AG08395 (cell line): Measurements from ENCODE around the gene SLX4IP.
"Not testable (repeated sequence)": the region's sequence is repeated elsewhere in the genome, so short reads cannot be mapped to it uniquely, and the experiment has no call there.

Experiments used
- DNase-seq: peaks from one replicate; pipeline ENCODE4 v3.0.0; 2012; ENCODE audit warnings: mixed read lengths, low spot score

SLX4IP gene

DNA sequence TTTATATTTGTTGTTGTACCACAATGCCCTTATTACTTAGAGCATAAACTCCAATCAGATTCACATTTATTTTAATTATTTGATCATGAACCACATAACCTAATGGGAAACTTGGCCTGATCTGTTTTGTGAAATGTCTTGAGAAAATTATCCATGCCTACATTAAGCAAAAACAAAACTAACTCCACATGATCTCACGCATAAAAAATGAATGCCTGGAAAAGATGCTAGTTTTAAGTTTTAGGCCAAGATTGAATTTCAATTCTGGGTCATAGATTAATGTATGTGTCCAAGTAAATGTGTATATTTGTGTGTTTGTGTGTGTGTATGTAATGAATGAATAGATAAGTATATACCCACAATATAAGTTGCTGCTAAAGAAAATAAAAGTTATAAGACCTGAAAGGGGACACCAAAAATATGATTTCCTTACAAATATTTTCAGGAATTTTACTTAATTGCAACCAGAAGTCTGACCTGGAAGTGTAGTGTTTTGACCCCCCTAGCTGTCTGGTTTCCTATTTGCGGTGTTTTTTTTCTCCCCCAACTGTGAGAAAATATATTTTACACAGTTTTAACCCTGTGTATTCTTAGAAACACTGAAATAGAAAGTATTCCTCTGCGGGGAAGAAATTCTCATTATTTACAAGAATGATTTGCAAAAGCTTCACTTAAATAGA lies 141.4 kb downstream of the SLX4IP start:
- no peak for DNase-seq

DNA sequence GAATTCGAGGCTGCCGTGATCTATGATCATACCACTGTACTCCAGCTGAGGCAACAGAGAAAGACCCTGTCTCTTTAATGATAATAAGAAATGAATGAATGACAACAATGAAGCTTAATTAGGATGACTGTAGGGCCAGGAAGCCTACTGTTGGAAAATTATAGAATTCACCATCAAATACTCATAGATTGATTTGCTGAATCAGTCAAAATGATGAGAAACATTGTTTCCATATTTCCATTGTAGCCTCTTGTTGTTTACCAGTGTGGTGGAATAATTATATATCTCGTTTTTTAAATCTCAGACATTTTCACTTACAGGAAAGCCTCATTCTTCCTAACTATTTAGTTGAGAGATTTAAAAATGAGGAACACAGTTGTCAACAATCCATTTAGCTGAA lies 142.5 kb downstream of the SLX4IP start:
- DNase-seq: no peak

DNA sequence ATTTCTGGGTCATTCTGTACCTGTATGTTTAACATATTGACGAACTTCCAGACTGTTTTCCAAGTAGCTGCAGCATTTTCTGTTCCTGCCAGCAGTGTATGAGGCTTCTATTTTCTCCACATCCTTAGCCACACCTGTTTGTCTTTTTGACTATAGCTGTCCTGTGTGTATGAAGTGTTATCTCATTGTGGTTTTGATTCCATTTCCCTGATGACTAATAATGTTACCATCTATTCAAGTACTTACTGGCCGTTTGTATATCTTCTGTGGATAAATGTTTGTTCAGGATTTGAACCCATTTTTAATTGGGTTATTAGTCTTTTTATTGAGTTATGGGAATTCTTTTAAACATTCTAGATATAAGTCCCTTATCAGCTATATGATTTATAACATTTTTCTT lies 143.5 kb downstream of the SLX4IP start:
- no peak for DNase-seq

DNA sequence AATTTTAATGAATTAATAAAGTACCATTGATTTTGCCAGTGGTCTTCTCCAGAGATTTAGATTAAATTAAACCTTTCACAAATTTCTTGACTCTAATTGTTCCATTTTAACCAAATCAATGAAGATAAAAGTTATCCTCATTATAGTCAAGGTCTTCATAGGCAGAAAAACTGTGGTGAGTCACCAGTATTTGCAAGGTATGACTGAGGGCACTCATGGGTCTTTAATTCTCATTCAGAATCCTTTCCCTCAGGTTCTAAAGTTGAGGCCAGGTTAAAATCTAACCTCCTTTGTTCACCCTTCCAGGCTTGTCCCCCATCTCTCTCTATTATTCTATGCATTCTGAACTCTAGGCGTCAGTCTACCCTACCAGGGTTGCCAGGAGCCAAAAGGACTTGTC lies 144.8 kb downstream of the SLX4IP start:
- no peak for DNase-seq

DNA sequence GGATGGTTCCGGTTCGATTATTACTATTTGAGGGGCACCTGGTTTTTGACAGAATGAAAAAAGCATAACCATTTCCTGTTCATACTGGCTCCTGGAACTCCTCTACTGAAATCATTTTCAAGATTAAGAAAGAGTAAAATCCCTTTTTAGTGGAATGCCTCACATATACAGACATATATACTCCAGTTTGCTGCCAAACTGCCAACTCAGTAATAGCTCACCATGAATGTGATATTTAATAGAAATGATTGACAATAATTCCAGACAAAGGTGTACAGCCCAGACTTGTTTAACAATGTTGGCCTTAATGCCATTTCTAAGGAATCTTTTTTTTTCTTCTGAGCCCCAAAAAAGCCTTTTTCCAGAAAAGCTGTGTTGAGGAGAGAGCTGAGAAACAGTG lies 145.6 kb downstream of the SLX4IP start:
- DNase-seq: no peak

DNA sequence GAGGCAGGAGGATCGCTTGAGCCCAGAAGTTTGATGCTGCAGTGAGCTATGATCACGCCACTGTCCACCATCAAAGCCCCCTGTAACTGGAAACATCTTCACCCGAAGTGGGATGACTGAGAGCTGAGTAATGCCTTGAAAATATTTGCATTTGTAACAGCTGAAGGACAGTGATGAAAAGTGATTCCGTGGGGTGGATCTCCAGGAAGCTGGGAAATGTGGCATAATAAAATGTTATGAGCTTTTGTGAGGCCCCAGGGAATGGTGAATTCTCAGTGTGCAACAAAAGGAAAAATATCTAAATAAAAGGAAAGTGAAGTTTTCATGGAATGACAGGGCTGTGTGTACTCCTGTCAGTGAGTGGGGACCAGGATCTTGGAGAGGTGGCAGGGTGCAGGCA lies 146.7 kb downstream of the SLX4IP start:
- peak; percentile 75 for DNase-seq

DNA sequence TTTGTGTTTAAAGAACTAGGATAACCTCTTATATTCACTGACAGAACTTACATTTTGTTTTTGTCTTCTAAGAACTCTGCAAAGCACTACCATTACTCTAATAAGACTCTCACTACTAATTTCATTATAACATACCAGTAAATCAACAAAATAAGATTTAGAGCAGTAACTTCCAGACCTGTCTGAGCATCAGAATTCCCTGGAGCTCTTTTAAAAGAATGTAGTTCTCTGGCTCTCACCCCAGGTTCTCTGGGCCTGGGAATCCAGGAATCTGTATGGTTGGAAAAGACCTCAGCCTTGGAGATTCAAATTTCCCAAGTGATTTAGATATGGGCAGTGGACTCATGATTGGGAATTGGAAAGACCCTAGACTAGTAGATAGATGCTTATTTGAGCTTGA lies 149.3 kb downstream of the SLX4IP start:
- no peak for DNase-seq

DNA sequence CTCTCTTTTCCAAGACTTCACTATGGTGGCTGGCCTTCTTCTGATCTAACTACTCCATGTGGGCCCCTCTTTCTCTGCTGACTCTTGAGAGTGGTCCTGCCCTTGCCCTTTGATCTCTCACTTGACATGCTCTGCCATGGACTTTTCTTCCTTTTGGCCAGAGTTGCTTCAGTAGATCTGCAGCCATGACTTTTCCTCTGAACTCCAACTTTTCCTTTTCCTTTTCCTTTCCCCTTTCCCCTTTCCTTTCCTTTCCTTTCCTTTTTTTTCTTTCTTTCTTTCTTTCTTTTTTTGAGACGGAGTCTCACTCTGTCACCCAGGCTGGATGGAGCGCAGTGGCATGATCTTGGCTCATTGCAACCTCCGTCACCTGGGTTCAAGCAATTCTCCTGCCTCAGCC lies 150.2 kb downstream of the SLX4IP start:
- DNase-seq: no peak

DNA sequence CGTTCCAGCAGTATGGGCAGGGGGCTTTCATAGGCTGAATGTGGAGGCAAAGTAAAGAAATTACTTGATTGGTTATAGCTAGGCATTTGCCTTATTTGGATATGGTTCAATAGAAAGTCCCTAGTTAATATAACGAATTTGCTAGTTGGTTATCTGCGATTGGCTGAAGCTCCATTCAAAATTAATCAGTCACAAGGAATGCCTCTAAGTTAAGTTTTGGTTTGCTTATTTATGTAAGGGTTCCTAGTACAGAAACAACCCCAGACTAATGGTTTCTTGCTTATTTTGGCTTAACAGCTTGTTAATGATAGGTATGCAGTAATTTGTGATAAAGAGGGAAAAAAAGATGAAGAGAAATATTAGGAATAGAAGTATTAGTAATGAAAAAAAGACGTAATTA lies 151.2 kb downstream of the SLX4IP start:
- no peak for DNase-seq

DNA sequence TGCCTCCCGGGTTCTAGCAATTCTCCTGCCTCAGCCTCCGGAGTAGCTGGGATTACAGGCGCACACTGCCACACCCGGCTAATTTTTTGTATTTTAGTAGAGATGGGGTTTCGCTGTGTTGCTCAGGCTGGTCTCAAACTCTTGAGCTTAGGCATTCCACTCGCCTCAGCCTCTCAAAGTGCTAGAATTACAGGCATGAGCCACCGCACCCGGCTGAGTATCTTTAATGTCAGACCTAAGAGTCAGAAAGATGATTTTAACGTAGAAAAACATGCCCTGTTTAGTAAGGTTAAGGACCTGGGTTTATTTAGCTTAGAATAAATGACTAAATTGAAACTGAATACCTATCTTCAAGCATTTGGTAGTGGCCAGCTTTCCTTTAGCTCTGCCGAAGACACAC lies 155.3 kb downstream of the SLX4IP start:
- not testable (repeated sequence) for DNase-seq

DNA sequence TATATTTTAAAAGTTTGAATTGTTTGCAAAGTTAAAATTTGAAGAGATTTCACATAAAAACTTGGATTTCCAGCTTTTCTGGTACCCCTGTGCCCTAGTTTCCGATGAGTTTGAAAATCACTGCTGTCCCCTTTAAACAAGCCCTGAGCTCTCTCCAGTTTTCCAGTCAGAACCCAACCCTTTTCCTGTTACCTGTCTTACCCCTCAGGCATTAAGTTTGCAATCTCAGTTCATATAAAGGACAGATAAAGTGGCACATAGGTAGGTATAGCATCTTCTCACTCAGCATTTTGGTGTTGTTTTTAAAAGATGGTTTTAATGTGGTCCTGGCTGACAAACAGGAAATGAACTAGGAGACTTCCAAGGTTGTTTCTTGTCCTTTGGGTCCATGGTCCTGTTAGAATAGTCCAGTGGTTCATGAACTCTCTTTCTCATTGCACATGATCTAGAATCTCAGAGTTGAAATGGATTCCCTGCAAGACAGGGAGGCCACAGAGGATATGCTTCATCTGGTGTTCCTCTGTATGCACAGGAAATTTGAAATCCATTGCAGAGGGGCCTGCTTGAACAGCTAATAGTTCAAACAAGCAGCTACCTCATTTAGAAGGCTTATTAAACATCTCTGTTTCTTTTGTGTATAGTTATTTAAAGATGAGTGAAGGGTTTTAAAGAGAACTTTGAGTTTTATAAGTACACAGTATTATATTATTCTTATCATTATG lies 156.0 kb downstream of the SLX4IP start:
- DNase-seq: no peak

DNA sequence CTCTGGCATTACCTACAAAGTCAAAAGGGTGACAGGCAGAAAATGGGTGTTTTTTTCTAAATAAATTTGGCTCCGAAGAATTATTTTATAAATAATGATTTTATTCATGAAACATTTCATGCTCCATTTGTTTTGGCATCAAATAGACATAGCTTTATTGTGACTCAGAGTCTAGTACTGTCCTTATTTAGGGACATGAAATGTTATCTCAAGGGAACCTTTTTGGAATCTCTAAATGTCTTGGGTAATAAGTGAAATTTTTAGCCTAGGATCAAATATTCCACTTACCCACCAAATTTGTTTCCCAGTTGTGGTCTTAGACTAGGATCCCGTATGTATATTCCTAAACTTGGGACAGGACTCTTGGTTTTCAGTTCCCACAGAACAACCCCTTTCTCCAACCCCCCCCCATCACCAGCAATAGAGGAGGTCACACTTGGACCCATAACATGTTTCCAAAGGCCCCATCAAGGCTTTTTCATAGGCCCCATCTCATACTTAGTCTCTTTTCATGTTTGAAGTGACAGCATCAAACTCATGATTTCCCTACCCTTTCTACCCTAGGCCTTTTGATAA lies 156.9 kb downstream of the SLX4IP start:
- peak; percentile 25 for DNase-seq

DNA sequence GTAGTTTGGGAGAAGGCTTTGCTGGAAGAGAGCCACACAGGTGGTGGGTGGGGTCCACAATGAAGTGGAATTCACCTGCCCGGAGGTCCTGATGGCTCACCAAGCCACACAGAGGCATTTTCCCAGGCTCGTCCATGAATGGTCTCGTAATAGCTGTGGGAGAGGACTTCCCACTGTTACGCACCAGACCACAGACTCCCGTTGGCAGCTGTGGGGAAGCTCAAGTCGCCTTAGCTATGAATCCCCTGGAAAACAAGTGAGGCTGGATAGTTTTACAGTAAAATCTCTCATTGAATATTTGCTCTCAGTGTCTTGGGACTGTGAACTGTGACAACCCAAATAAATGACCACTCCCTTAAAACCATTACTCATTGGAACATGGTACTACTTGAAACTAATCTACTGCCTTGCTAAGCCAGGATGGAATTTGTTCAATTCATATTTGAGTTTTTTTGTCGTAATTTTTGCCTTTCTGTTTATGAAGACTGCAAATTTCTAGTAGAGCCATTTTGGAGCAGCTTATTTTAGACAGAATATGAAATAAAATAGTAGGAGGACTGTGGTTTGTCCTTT lies 159.3 kb downstream of the SLX4IP start:
- DNase-seq: no peak

DNA sequence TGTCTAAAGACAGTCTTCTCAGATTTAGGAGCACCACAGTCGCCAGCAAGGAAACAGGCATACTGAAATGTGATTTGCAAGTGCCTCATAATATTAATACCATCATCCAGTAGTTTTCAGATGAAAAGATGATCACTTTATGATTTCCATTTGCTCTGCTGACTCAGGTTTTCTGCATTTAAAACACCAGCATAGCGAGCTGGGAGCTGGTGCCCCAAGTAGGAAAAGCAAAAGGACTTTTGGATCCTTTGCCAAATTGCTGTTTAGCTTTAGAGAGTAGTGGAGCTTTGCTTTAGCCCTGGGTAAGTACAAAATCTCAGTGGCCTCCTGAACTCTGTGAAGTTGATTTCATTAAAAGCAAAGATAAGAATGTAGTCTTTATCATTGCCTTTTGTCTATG lies 160.2 kb downstream of the SLX4IP start:
- no peak for DNase-seq

DNA sequence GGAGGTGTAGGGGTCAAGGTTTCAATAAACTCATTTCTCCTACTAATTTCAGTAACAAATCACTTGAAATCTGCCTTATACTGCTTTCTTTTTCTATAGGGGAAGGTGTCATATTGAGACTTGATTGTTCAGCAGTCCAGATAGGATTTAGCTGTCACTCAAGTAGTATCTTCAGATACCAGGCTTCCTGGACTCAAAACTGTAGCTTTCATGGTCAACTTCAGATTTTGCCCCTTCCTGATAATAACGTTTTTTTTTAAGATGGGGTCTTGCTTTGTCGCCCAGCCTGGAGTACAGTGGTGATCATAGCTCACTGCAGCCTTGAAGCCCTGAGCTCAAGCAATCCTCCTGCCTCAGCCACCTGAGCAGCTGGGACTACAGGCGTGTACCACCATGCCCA lies 160.9 kb downstream of the SLX4IP start:
- DNase-seq: no peak

DNA sequence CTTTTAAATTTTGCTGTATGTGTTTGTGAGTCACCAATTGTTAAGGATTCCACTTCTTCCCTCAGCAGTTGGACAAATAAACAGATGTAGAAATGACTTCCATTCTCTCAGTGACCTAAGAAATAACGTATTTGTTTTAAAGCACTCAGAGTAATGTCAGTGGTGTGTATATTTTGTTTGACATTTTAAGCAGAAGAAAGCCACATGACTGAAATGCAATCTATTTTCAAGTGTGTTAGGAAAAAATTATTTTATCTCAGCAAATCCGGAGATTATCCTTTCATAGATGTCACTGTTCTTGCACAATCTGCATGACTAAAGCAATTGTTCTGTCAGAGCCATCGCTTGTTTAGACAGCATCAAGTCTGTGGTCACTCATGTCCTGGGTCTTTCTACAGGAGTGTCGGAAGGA lies 161.6 kb downstream of the SLX4IP start:
- DNase-seq: peak; percentile 58

DNA sequence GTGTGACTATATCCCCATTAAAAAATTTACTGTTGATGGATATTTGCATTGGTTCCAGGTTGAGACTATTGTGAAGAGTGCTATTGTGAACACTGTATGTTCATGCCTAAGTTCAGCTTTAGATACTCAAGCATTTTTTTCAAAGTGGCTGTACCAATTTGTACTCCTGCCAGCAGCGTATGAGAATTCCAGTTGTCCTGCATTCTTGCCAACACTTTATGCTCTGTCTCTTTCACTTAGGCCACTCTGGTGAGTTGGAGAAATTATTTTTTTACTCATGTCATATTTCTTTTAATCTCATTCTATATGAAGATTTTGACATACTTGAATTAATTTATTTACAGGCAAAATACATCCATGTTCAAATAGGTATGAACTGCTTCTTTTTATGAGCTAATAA lies 162.5 kb downstream of the SLX4IP start:
- no peak for DNase-seq

DNA sequence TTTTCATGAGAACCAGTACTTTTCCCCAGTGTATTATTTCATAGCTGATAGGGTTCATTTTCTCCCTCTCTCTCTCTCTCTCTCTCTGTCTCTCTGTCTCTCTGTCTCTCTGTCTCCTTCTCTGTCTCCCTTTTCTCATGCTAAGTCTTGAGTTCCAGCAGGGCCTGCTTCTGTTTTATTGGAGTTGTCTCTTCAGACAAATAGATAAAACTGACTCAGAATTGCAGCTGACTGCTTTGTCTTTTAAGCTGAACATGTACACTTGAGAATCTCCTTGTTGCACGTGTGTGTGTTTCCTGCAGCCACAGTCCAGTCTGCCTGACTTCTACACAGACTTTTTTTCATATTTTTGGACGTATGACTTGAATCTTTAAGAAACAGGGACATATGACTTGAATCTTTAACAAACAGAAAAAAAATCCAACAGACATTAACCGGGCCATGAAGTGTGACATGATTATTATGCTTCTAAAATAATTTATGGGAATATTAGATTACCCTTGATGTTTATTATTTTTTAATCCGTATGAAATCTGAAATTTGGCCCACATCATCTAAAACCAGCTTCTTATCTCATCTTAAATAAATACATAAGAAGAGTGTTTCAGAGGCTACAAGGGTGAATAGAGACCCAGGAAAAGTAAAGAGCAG lies 167.2 kb downstream of the SLX4IP start:
- DNase-seq: no peak

DNA sequence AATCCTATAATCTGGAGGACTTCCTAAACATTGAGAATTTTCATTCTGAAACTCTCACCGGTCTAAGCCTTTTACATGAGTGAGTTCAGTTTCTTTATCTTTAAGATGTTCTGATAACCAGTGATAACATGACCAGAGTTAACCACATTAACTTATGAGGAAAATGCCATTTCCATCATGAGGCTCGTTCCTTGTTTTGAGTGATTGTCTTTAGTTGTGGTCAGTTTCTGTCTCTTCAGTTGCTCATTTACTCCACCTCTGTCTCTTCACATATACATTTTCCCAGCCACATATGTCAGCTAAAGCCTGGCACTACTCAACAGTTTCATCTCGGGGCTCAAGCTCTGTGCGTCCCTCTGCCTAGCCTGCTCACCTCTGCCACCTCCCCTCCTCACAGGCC lies 168.3 kb downstream of the SLX4IP start:
- no peak for DNase-seq

DNA sequence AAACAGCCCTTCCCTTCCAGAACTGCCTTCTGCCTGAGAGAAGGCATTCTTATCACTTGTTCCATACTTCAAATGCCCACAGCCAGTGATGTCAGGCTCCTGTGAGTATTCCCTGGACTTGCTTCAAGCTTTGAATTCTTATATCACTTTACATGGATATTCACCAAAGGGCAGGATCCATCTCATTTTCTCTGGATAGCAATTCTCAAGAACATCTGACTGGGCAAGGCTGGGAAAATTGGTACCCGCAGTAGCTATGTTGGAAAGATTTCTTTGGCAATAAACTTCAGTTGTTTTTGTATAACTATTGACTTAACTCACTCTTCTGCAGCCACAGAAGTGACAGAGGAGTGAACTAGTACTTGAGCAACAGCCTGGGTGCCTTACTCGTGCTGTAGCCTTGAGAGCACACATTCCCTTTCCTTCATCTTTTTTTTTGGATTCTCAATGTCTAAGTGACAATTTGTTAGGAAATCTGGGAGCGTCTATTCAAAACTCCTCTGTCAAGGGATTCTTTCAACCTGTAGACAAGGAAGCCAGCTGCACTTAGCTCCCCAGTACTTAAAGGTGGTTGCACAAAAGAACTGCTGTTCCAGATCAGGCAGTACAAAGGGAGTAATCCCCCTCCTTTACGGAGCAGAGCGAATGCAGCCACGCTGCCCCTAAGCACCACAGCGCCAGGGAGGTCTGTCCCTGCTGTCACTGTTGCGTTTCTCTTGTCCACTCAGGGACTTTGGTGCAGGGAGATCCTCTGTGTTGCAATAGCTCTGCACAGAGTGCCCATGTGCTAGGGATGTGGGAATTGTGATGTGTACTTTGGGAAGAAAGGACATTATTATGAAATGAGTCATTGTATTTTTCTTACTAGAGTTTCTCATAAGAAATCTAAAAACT lies 169.1 kb downstream of the SLX4IP start:
- DNase-seq: peak; percentile 92

DNA sequence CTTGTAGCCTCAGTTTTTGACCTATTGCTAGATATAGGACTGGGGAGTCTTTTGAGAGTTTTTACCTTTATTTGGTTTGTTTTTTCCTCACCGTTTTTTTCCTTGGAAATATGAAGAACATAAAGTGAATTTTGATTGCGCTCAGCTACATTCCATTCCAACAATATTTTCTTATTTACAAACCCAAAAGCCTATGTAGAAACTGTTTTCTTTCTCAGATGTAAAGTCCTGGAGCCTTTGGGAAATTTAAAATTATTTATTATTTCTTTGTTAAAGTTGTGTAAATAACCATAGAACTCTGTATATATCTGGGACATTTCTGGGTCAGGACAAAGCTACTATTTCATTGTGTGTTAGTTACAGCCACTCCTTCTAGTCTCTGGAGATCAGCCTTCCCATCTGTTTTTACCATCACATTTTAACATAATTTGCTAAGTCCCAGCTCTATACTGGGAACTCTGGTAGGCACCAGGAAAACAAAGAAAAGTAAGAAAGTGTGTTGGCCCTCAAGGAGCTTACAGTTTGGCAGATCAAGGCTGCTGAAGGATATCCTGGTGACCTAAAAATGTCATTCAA lies 169.8 kb downstream of the SLX4IP start:
- no peak for DNase-seq
